Thoracic aorta (tissue), 2 donors: ENCODE measurements around the gene PPID. TPM values are rescaled to one million over a fixed set of nuclear protein-coding genes. Genes with fewer than 3 reads are reported as not detected.
"Not testable (repeated sequence)": the region's sequence is repeated elsewhere in the genome, so short reads cannot be mapped to it uniquely, and the experiment has no call there.

Experiments used
- ATAC-seq: fragments of 150-250 bp; one replicate; pipeline ENCODE4 v1.8.0; 2017; ENCODE audit warnings: low read depth; ENCODE audit not compliant: insufficient number of reproducible peaks, low FRiP score
- DNase-seq: peaks from one replicate; pipeline ENCODE4 v3.0.0-alpha.2; 2020; ENCODE audit warnings: low spot score
- H3K27ac ChIP-seq, 2 donors: fragments of 200-600 bp; sonication (generic); 1 replicate in 1 of 2; 2 replicates in 1 of 2; pipeline ENCODE4 v1.5.1; 2016; ENCODE audit warnings: mild to moderate bottlenecking in 2 of 2, moderate library complexity in 2 of 2
- H3K27me3 ChIP-seq: fragments of 200-600 bp; sonication (generic); replicated peaks from 2 replicates; pipeline ENCODE4 v1.6.0; 2016; ENCODE audit warnings: mild to moderate bottlenecking; ENCODE audit not compliant: insufficient read depth
- H3K36me3 ChIP-seq: fragments of 200-600 bp; sonication (generic); one replicate; pipeline ENCODE4 v1.5.1; 2016
- H3K4me1 ChIP-seq, 2 donors: fragments of 200-600 bp; sonication (generic); 1 replicate in 1 of 2; 2 replicates in 1 of 2; pipeline versions ENCODE4 v1.5.1 to v1.6.0; 2016; ENCODE audit warnings: low read depth in 2 of 2, mild to moderate bottlenecking in 1 of 2; ENCODE audit not compliant: control insufficient read depth in 1 of 2
- H3K4me3 ChIP-seq: fragments of 200-600 bp; sonication (generic); 2 replicates; pipeline ENCODE4 v1.5.1; 2016; ENCODE audit warnings: mild to moderate bottlenecking
- H3K9me3 ChIP-seq: fragments of 200-600 bp; sonication (generic); 2 replicates; pipeline ENCODE4 v1.5.1; 2016
- CTCF ChIP-seq: fragments of 200-600 bp; sonication (generic); IDR thresholded peaks from one replicate; pipeline ENCODE4 v1.5.1; 2019; ENCODE audit warnings: antibody characterized with exemption
- total RNA-seq, 2 donors: library from RNA; depleted of rRNA; stranded (reverse); fragments of >200 nt; gene quantifications; one replicate each; pipeline versions ENCODE4 v1.1.0 to v1.2.3, GENCODE V29; 2016

The PPID gene
- total RNA-seq, 2 donors from 2014 or later: 8.3 to 12.8 TPM

GRCh38 chr4:158669310-158669709 is 53.9 kb downstream of the PPID start:
- H3K4me1 ChIP-seq: peaks cover 11 to 22% of the 10 kb centered on the region in 2 donors
- no peak overlapping the region for H3K27ac ChIP-seq
- ATAC-seq (no peak), DNase-seq (no peak)
- no peaks in the 10 kb centered on the region for H3K27me3 ChIP-seq
- no peaks in the 10 kb centered on the region for H3K9me3 ChIP-seq
- no peak for TF ChIP-seq CTCF
- H3K4me3 ChIP-seq: no peak overlapping the region
- H3K36me3 ChIP-seq: no peaks in the 10 kb centered on the region

- H3K4me3 ChIP-seq: no peak overlapping the region
- TF ChIP-seq CTCF: peak; percentile 54
- no peak for ATAC-seq
- no peak overlapping the region for H3K27ac ChIP-seq
- no peak for DNase-seq
- H3K9me3 ChIP-seq: no peaks in the 10 kb centered on the region
- H3K36me3 ChIP-seq: no peaks in the 10 kb centered on the region
- H3K27me3 ChIP-seq: no peaks in the 10 kb centered on the region
- peaks cover 8 to 12% of the 10 kb centered on the region in 2 donors for H3K4me1 ChIP-seq
Measured at GRCh38 chr4:158667651-158668198, 55.5 kb downstream of the PPID start.

GRCh38 chr4:158666892-158667291 is 56.3 kb downstream of the PPID start:
- no peak for ATAC-seq
- Histone ChIP-seq H3K27ac (no peak overlapping the region), H3K4me3 (no peak overlapping the region), H3K27me3 (no peaks in the 10 kb centered on the region), H3K36me3 (no peaks in the 10 kb centered on the region), H3K9me3 (no peaks in the 10 kb centered on the region), H3K4me1 (peaks cover 8 to 12% of the 10 kb centered on the region in 2 donors)
- no peak for TF ChIP-seq CTCF
- DNase-seq: no peak

GRCh38 chr4:158664806-158665205 is 58.4 kb downstream of the PPID start:
- H3K27me3 ChIP-seq: no peaks in the 10 kb centered on the region
- no peak overlapping the region for H3K4me3 ChIP-seq
- TF ChIP-seq CTCF: no peak
- H3K4me1 ChIP-seq: no peaks in the 10 kb centered on the region
- ATAC-seq (no peak), DNase-seq (no peak)
- no peaks in the 10 kb centered on the region for H3K9me3 ChIP-seq
- H3K36me3 ChIP-seq: no peaks in the 10 kb centered on the region
- H3K27ac ChIP-seq: no peak overlapping the region

- ATAC-seq, H3K27ac ChIP-seq, H3K27me3 ChIP-seq, DNase-seq, H3K9me3 ChIP-seq, H3K4me1 ChIP-seq, H3K36me3 ChIP-seq, H3K4me3 ChIP-seq: not testable (repeated sequence)
Measured at GRCh38 chr4:158663707-158664625, 59.2 kb downstream of the PPID start.

GRCh38 chr4:158663255-158663654 is 59.9 kb downstream of the PPID start:
- DNase-seq, H3K4me3 ChIP-seq, H3K27ac ChIP-seq, ATAC-seq, H3K27me3 ChIP-seq, H3K4me1 ChIP-seq, H3K36me3 ChIP-seq, H3K9me3 ChIP-seq: not testable (repeated sequence)
